Globus pallidus (tissue), 1 donor: ENCODE results near the gene PTPRJ.

Source experiments
- DNase-seq: peaks from one replicate; pipeline ENCODE4 v3.0.0-alpha.2; 2015; ENCODE audit warnings: low spot score

Gene PTPRJ

GRCh38 chr11:48040830-48041444, 60.6 kb downstream of the PTPRJ start:
- no peak for DNase-seq

- DNase-seq, result peak; percentile 86
Measured at GRCh38 chr11:48041877-48042695, 61.7 kb downstream of the PTPRJ start.

DNA sequence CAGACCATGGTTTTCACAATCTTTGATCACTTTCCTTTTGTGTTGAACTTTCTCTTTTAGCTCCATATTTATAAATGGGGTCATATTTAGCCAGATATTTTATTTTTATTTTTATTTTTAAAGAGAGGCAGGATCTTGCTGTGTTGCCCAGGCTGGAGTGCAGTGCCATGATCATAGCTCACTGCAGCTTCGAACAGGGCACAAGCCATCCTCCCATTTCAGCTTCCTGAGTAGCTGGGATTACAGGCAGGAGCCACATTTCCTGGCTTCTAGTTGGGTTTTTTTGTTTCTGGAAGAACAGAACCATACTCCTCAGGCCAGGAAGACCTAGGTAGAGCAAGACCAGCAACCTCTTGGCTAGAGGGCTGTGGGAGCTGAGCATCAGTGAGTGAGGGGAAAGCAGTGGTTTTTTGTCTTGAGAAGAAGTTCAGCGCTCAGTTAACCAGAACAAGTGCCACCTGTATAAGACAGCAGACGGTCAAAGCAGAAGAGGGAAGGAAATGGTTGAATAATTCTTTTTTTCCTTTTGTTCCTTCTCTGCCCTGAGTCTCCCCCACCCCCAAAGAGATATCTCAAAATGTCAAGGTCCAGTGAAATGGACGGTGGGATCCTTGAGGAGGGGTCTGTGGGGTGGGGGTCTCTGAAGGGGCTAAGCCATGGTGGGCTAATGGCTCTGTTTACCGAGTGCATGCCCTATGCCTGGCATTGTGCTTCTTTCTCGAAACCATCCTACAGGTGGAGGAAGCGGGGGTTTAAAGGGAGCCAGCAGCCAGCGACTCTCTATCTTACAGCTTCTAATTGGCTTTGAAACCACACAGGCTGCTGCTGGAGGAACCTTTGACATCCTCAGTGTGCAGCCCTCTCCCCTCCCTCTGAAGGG, 63.0 kb downstream of the PTPRJ start:
- DNase-seq, result no peak

GRCh38 chr11:48043991-48044512, 63.7 kb downstream of the PTPRJ start:
- DNase-seq, result no peak

- peak; percentile 73 for DNase-seq
Measured at GRCh38 chr11:48044577-48044976, 64.2 kb downstream of the PTPRJ start.

DNA sequence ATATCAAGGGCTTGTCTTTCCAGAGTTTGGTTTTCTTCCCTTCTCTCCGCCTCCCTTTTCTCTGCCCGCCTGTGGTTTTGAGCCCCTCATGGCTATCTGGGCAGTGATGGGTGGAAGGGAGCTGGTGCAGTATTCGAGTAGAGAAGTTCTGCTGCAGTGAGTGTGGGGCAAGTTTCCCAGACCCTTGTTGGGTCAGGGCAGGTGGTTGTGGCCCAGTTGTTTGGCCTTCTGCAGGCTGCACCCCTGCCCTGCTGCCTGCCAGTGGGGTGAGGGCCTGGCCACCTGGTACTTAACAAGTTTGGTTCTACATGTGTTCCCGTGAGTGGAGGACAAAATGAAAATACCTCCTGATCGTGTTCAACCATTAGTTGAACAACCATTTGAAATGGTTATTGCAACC, 65.2 kb downstream of the PTPRJ start:
- no peak for DNase-seq

- DNase-seq, result no peak
Measured at GRCh38 chr11:48047616-48048015, 67.3 kb downstream of the PTPRJ start.

- DNase-seq, result no peak
Measured at GRCh38 chr11:48049036-48049435, 68.7 kb downstream of the PTPRJ start.

GRCh38 chr11:48050304-48050703, 69.9 kb downstream of the PTPRJ start:
- DNase-seq, result no peak

- DNase-seq, result no peak
Measured at GRCh38 chr11:48051217-48051830, 71.0 kb downstream of the PTPRJ start.

DNA sequence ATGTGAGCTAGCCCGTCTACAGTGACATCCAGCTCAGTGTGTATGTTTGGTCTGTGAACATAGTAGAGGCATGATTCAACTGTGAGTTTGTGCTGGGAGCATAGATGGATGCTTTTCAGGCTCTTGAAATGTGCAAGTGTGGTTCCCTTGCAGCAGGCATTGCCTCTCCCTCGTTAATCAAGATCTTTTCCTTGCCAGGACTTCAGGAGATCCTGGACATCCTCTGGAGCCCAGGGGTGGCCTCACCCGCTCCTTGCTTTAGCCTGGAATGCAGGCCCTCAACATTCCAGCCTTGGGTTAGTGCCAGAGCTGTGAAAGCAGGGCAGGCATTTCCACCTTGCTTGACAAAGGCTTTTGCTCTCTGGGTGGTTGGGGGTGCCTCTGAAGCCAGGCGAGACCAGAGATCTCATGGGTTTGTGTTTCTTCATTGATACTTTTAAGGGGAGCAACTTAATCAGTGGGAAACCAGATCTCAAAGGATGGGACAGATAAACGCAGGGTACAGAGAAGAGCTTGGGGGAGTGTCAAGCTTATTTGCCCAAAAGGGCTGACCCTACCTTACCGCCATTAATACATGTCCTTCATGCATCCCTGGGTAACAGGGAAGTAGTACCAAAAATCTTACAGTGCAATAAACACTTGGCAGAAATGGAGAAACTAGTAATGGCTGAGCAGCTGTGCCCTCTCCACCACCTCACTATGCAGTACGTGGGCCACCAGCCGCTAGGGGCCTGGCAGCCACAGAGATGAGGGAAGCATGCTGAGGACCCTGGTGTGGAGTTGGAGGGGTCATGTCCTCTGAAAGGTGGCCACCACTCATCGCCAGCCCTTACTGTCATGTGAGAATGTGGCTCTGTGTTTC, 72.1 kb downstream of the PTPRJ start:
- DNase-seq, result no peak

DNA sequence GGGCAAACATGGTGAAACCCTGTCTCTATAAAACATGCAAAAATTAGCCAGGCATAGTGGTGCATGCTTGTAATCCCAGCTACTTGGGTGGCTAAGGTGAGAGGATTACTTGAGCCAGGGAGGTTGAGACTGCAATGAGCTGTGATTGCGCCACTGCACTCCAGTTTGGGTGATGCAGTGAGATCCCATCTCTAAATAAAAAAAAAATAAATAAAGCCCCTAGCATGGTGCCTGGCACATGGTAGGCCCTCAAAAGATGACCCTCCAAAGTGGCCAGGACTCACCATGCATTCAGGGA, 74.6 kb downstream of the PTPRJ start:
- DNase-seq, result no peak

GRCh38 chr11:48055292-48056132, 75.2 kb downstream of the PTPRJ start:
- DNase-seq, result no peak

GRCh38 chr11:48056325-48057183, 76.2 kb downstream of the PTPRJ start:
- DNase-seq, result no peak

DNA sequence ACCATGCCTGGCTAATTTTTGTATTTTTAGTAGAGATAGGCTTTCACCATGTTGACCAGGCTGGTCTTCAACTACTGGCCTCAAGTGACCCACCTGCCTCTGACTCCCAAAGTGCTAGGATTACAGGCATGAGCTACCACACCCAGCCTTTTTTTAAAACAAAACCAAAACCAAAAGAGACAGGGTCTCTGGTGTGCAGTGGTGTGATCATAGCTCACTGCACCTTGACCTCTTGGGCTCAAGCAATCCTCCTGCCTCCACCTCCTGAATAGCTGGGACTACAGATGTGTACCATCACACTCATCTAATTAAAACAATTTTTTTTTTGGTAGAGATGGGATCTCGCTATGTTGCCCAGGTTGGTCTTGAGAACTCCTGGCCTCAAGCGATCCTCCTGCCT, 77.7 kb downstream of the PTPRJ start:
- DNase-seq, result no peak

DNA sequence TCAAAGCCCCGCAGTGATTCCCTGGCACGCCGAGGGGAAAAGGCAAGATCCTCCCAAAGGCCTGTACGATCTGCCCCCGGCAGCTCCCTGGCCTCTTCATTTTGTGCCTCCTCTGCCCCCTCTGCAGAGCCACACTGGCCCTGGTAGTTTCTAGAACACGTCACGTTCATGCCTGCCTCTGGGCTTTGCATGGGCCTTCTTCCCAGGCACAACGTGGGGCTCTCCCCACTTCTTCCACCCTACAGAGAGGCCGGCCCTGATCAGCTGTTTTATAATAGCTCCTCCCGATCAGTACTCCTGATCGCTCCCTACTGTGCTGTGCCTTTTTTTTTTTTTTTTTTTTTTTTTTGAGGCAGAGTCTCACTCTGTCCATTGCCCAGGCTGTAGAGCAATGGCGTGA, 78.4 kb downstream of the PTPRJ start:
- no peak for DNase-seq

DNA sequence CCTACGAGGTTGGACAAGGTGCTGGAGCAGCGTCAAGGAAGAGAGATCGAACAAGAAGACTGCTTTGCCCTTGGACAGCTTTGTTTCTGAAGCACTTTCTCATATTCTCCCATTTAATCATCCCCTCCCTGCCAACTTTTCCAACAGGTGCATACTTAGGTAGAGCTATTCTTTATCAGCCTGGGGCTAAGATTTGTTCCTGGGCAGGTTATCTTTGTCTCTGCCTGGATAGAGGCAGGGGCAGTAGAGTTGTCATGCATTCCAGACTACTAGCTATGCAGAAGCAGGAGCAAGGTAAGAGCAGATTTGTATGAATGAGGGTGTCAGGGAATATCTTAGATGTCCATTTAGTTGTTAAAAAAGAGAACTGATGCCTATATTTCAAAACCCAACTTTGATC, 82.3 kb downstream of the PTPRJ start:
- DNase-seq, result no peak

DNA sequence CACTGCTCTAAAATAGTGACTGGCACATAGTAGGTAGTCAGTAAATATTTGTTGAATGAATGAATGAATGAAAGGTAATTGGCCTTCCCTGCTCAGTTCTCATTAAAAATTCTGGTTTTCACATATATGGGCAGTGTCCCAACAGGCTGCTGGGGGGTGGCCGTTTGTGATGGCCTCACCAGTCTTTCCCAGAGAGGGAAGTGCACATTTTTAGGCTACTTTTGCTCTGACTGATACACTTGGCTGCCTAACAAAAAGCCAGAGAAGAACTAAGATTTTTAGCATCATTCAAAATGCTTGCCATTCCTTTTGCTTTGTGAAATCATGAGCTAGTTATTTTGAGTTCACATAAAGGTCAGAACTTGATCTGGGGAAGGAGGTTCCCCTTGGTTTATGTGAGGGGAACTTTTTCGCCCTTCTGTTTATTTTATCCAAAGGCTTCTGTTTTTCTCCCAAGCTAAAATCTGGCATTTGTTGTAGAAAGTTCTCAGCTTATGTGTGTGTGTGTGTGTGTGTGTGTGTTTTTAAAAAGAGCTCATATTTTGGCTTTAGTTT, 83.1 kb downstream of the PTPRJ start:
- DNase-seq, result no peak

- DNase-seq, result no peak
Measured at GRCh38 chr11:48064306-48064705, 83.9 kb downstream of the PTPRJ start.
